HepG2 (cell line): ENCODE measurements around the gene SUSD2. TPM values are rescaled to one million over a fixed set of nuclear protein-coding genes. Genes with fewer than 3 reads are reported as not detected.
A peak's percentile ranks its signal among the peaks of the same experiment; 100 is the strongest.

Source experiments
- ATAC-seq: fragments of 200-7000 bp; cut with Tn5 transposase; 3 replicates; pipeline ENCODE4 v1.9.1; 2020; ENCODE audit warnings: mild to moderate bottlenecking, moderate library complexity
- BruUV-seq: library from RNA; stranded (reverse); fragments of 400-500 nt; replicated peaks from 2 replicates; lab custom pipeline; 2021; lab: Mats Ljungman, UMichigan
- CTCF ChIA-PET: fragments of 300-600 bp; formaldehyde crosslinking; extraction: SDS; loops from one replicate; lab custom pipeline; 2021; ENCODE audit warnings: low total read pairs, inconsistent platforms, low intra/inter-chr PET ratio; lab: Yijun Ruan, JAX
- POLR2A ChIA-PET: fragments of 350-600 bp; sonication (Branson Sonifier 250); formaldehyde crosslinking; loops from one replicate; lab custom pipeline; 2020; ENCODE audit warnings: antibody characterized with exemption, inconsistent platforms; lab: Yijun Ruan, JAX
- DNase-seq: peaks from one replicate; pipeline ENCODE4 v3.0.0-alpha.2; 2015; ENCODE audit warnings: low spot score
- FAIRE-seq: peaks from 3 replicates; lab custom pipeline; 2011; peaks lifted over from hg19 to GRCh38; lab: Jason Lieb, UNC
- H2AFZ ChIP-seq: one replicate; pipeline ENCODE4 v1.6.1; 2011; ENCODE audit warnings: low read length, inconsistent platforms
- H3K27ac ChIP-seq: fragments of 300-600 bp; 3 replicates; pipeline ENCODE4 v1.8.0; 2011; ENCODE audit warnings: mixed run types, mild to moderate bottlenecking, mixed read lengths, low read length, inconsistent platforms; ENCODE audit not compliant: insufficient read depth; ENCODE audit errors: extremely low read length
- H3K27me3 ChIP-seq, 2 experiments: fragments of 200-600 bp in 1 of 2; 2 replicates in 1 of 2; 3 replicates in 1 of 2; pipeline versions ENCODE4 v1.6.0 to v1.8.0; 2011; ENCODE audit warnings: low read length in 2 of 2, mild to moderate bottlenecking in 2 of 2, moderate library complexity in 2 of 2, inconsistent platforms in 1 of 2; ENCODE audit not compliant: insufficient read depth in 2 of 2, control insufficient read depth in 1 of 2
- H3K36me3 ChIP-seq, 2 experiments: fragments of 200-600 bp in 1 of 2; replicated peaks in 1 of 2; 2 replicates in 1 of 2; 3 replicates in 1 of 2; pipeline versions ENCODE4 v1.5.1 to v1.8.0; 2011; ENCODE audit warnings: low read length in 2 of 2, inconsistent platforms in 1 of 2; ENCODE audit not compliant: insufficient read depth in 2 of 2, control insufficient read depth in 1 of 2
- H3K4me1 ChIP-seq: 2 replicates; pipeline ENCODE4 v1.5.1; 2012; ENCODE audit warnings: low read length, inconsistent platforms; ENCODE audit not compliant: insufficient read depth
- H3K4me2 ChIP-seq: 2 replicates; pipeline ENCODE4 v1.6.0; 2011; ENCODE audit warnings: low read depth, low read length, inconsistent platforms
- H3K4me3 ChIP-seq, 3 experiments: fragments of 200-600 bp in 1 of 3; sonication (generic), shearing (Covaris generic) in 1 of 3; replicated peaks in 1 of 3; 2 replicates each; pipeline ENCODE4 v1.5.1; 2011 to 2016; ENCODE audit warnings: low read length in 3 of 3, inconsistent platforms in 2 of 3, low read depth in 2 of 3, mild to moderate bottlenecking in 2 of 3, control low read depth in 1 of 3, mixed read lengths in 1 of 3; ENCODE audit not compliant: insufficient read depth in 1 of 3
- H3K79me2 ChIP-seq: one replicate; pipeline ENCODE4 v1.6.1; 2011; ENCODE audit warnings: low read length, inconsistent platforms; ENCODE audit not compliant: insufficient read depth
- H3K9ac ChIP-seq: 2 replicates; pipeline ENCODE4 v1.6.0; 2011; ENCODE audit warnings: mild to moderate bottlenecking, low read depth, low read length, inconsistent platforms; ENCODE audit not compliant: insufficient read depth
- H3K9me3 ChIP-seq: 2 replicates; pipeline ENCODE4 v1.5.1; 2012; ENCODE audit warnings: mild to moderate bottlenecking, low read length
- H4K20me1 ChIP-seq: 2 replicates; pipeline ENCODE4 v1.6.0; 2011; ENCODE audit warnings: inconsistent platforms, mild to moderate bottlenecking, low read length, moderate library complexity; ENCODE audit not compliant: insufficient read depth
- ELF1 ChIP-seq: sonication (generic); formaldehyde crosslinking; IDR thresholded peaks from 2 replicates; pipeline ENCODE4 v1.4.0; 2020; ENCODE audit warnings: missing genetic modification reagents
- ELF3 ChIP-seq: IDR thresholded peaks from 2 replicates; pipeline ENCODE4 v1.6.1; 2016; ENCODE audit warnings: missing genetic modification reagents, missing compliant biosample characterization
- HNF4A ChIP-seq: sonication (generic); formaldehyde crosslinking; IDR thresholded peaks from 2 replicates; pipeline ENCODE4 v1.4.0; 2020; ENCODE audit warnings: missing genetic modification reagents
- HNRNPL ChIP-seq: fragments of 200-400 bp; formaldehyde crosslinking; IDR thresholded peaks from 2 replicates; pipeline ENCODE4 v1.6.1; 2017; ENCODE audit warnings: mild to moderate bottlenecking, low read depth, low read length
- JUN ChIP-seq: sonication (generic); formaldehyde crosslinking; IDR thresholded peaks from 2 replicates; pipeline ENCODE4 v1.4.0; 2020; ENCODE audit warnings: mild to moderate bottlenecking, missing genetic modification reagents
- MIER2 ChIP-seq: IDR thresholded peaks from 2 replicates; pipeline ENCODE4 v1.6.1; 2016; ENCODE audit warnings: missing biosample characterization, missing genetic modification reagents
- MTA1 ChIP-seq: sonication (generic); formaldehyde crosslinking; IDR thresholded peaks from 2 replicates; pipeline ENCODE4 v1.4.0; 2020; ENCODE audit warnings: missing genetic modification reagents, mild to moderate bottlenecking, borderline replicate concordance
- PAXIP1 ChIP-seq: sonication (generic); formaldehyde crosslinking; conservative IDR thresholded peaks from 2 replicates; pipeline ENCODE4 v1.4.0; 2020; ENCODE audit warnings: mild to moderate bottlenecking, missing genetic modification reagents, moderate library complexity
- SOX5 ChIP-seq: IDR thresholded peaks from 2 replicates; pipeline ENCODE4 v1.6.1; 2016; ENCODE audit warnings: borderline replicate concordance
- SRSF9 ChIP-seq: fragments of 200-400 bp; formaldehyde crosslinking; IDR thresholded peaks from 2 replicates; pipeline ENCODE4 v1.6.1; 2018; ENCODE audit warnings: borderline replicate concordance, mild to moderate bottlenecking, low read depth, low read length; ENCODE audit not compliant: insufficient read depth, poor library complexity, severe bottlenecking
- TBX2 ChIP-seq: sonication (generic); formaldehyde crosslinking; IDR thresholded peaks from 2 replicates; pipeline ENCODE4 v1.5.0; 2020; ENCODE audit warnings: missing genetic modification reagents, mild to moderate bottlenecking, borderline replicate concordance
- ZFP37 ChIP-seq: sonication (generic); formaldehyde crosslinking; IDR thresholded peaks from 2 replicates; pipeline ENCODE4 v1.4.0; 2020; ENCODE audit warnings: missing genetic modification reagents, borderline replicate concordance
- ZFX ChIP-seq: sonication (generic); formaldehyde crosslinking; IDR thresholded peaks from 2 replicates; pipeline ENCODE4 v1.4.0; 2020; ENCODE audit warnings: mild to moderate bottlenecking, low read depth, missing genetic modification reagents, moderate library complexity
- ZIK1 ChIP-seq: sonication (generic); formaldehyde crosslinking; IDR thresholded peaks from 2 replicates; pipeline ENCODE4 v1.5.0; 2020; ENCODE audit warnings: mild to moderate bottlenecking, low read depth, missing genetic modification reagents, borderline replicate concordance
- ZNF704 ChIP-seq: sonication (generic); formaldehyde crosslinking; IDR thresholded peaks from 2 replicates; pipeline ENCODE4 v1.8.1; 2023; ENCODE audit warnings: mild to moderate bottlenecking, inconsistent platforms, moderate library complexity, missing genetic modification reagents, borderline replicate concordance
- ZNF747 ChIP-seq: sonication (generic); formaldehyde crosslinking; IDR thresholded peaks from 2 replicates; pipeline ENCODE4 v1.8.1; 2023; ENCODE audit warnings: missing genetic modification reagents, mild to moderate bottlenecking, borderline replicate concordance
- WGBS: methylation state at CpG from one replicate; pipeline ENCODE4 v1.1.6; 2017; ENCODE audit warnings: low lambda C conversion rate; 5-methylcytosine and 5-hydroxymethylcytosine counted together
- in situ Hi-C: cut with HindIII; loops from 2 replicates; pipeline ENCODE4 v1.10.0; 2017; ENCODE audit warnings: low pct_unique_long_range_greater_than_20kb; ENCODE audit not compliant: extremely low pct_ligation_motif_present
- intact Hi-C: fragments of 100-400 bp; cut with micrococcal nuclease; formaldehyde crosslinking; loops from one replicate; pipeline ENCODE4 v1.10.0; 2022; ENCODE audit not compliant: unreplicated experiment
- polyA plus RNA-seq, 8 experiments: library from polyadenylated mRNA; depleted of rRNA in 3 of 8; stranded (reverse) in 7 of 8; unstranded in 1 of 8; fragments of >200 nt; fragmentation: Illumina TruSeq in 4 of 8; extraction: Trizol in 4 of 8; gene quantifications; 2 replicates each; pipeline versions ENCODE4 v1.2.1 to v1.2.3, GENCODE V29; 2011 to 2016; ENCODE audit warnings: low read depth in 4 of 8, missing spikeins in 1 of 8, mixed read lengths in 1 of 8; ENCODE audit not compliant: insufficient read depth in 1 of 8
- total RNA-seq, 5 experiments: library from RNA; depleted of rRNA; stranded (reverse); fragments of >200 nt; fragmentation: Illumina TruSeq; extraction: Trizol; gene quantifications; 2 replicates each; pipeline ENCODE4 v1.2.3, GENCODE V29; 2016; ENCODE audit warnings: low read depth in 1 of 5

Gene SUSD2
- total and polyA plus RNA-seq, 2 of the 13 experiments (the other 11 are each of a cell fraction or from before 2014, with no cell fraction given), result 2.1 to 11.0 TPM

- Histone ChIP-seq H2AFZ (no peak overlapping the region), H3K27me3 (no peaks in the 10 kb centered on the region; a peak in 1 of 5 replicates), H3K4me3 (no peak overlapping the region), H3K4me2 (no peak overlapping the region), H3K79me2 (no peaks in the 10 kb centered on the region), H3K27ac (peak overlapping the region; percentile 9), H3K36me3 (peaks cover 25 to 41% of the 10 kb centered on the region in 2 experiments; a peak in 4 of 5 replicates), H3K4me1 (peaks cover 56% of the 10 kb centered on the region), H3K9ac (no peak overlapping the region), H4K20me1 (no peaks in the 10 kb centered on the region; the same call in 1 of the 2 replicates), H3K9me3 (no peaks in the 10 kb centered on the region)
- ChIA-PET POLR2A (no interaction called here), CTCF (no interaction called here)
- no TSS peak for BruUV-seq
- in situ Hi-C loops (no loop called here), intact Hi-C loops (loop anchor here (10.0 kb wide), 1 partner anchor 54 kb away; no protein-coding TSS in a partner anchor)
- ATAC-seq (no peak), DNase-seq (no peak), FAIRE-seq (no peak)
- 73% methylated on average over 3 of the region's 5 CpGs for WGBS
- TF ChIP-seq ZIK1, result no peak
- no peak for TF ChIP-seq MIER2 (CRISPR knock-in tag)
- TF ChIP-seq PAXIP1 (CRISPR knock-in tag), result peak; percentile 39; the same call in 1 of the 2 replicates
- TF ChIP-seq ZNF747 (CRISPR knock-in tag), result no peak
- TF ChIP-seq ZNF704 (CRISPR knock-in tag), result no peak
- TF ChIP-seq MTA1, result peak; percentile 47; the same call in 1 of the 2 replicates
- TF ChIP-seq ZFP37 (CRISPR knock-in tag), result no peak
- TF ChIP-seq JUN (CRISPR knock-in tag), result no peak
- no peak for TF ChIP-seq SRSF9
- peak; percentile 33 for TF ChIP-seq HNF4A (CRISPR knock-in tag)
- TF ChIP-seq ELF1 (CRISPR knock-in tag), result 0 out of 2 replicates have a peak, but pooled peaks have one; percentile 20
- no peak for TF ChIP-seq TBX2 (CRISPR knock-in tag)
- TF ChIP-seq HNRNPL, result no peak
- TF ChIP-seq ZFX (CRISPR knock-in tag), result peak; percentile 23; the same call in 1 of the 2 replicates
- no peak for TF ChIP-seq SOX5
- peak; percentile 46; the same call in 1 of the 2 replicates for TF ChIP-seq ELF3 (CRISPR knock-in tag)
Observed at GRCh38 chr22:24148266-24149197, 32.8 kb upstream of the SUSD2 start.
